Gastroesophageal sphincter (tissue), 4 donors: ENCODE data around the gene TRIM65. TPM values are rescaled to one million over a fixed set of nuclear protein-coding genes. Genes with fewer than 3 reads are reported as not detected.
"Not testable (repeated sequence)": the region's sequence is repeated elsewhere in the genome, so short reads cannot be mapped to it uniquely, and the experiment has no call there.

Experiments used
- ATAC-seq: fragments of 150-250 bp; one replicate; pipeline ENCODE4 v1.9.1; 2016; ENCODE audit warnings: mild to moderate bottlenecking, moderate library complexity
- H3K27ac ChIP-seq, 4 donors: fragments of 200-600 bp; sonication (generic) in 3 of 4; 1 replicate in 3 of 4; 2 replicates in 1 of 4; pipeline ENCODE4 v1.5.1; 2016 to 2019
- H3K27me3 ChIP-seq: fragments of 200-600 bp; sonication (generic); one replicate; pipeline ENCODE4 v1.5.1; 2019
- H3K36me3 ChIP-seq, 2 donors: fragments of 200-600 bp; sonication (generic); one replicate each; pipeline ENCODE4 v1.5.1; 2019; ENCODE audit warnings: control low read depth in 1 of 2
- H3K4me1 ChIP-seq, 3 donors: fragments of 200-600 bp; sonication (generic); 1 replicate in 2 of 3; 2 replicates in 1 of 3; pipeline ENCODE4 v1.5.1; 2016 to 2019; ENCODE audit warnings: control low read depth in 2 of 3
- H3K4me3 ChIP-seq, 2 donors: fragments of 200-600 bp; sonication (generic); one replicate each; pipeline ENCODE4 v1.5.1; 2019; ENCODE audit warnings: mild to moderate bottlenecking in 1 of 2, moderate library complexity in 1 of 2
- H3K9me3 ChIP-seq, 3 donors: fragments of 200-600 bp; sonication (generic); one replicate each; pipeline ENCODE4 v1.5.1; 2017 to 2019; ENCODE audit warnings: control low read depth in 2 of 3
- EP300 ChIP-seq: sonication (generic); formaldehyde crosslinking; IDR thresholded peaks from one replicate; pipeline ENCODE4 v1.6.1; 2017; ENCODE audit warnings: antibody characterized with exemption, mild to moderate bottlenecking
- POLR2A ChIP-seq, 2 donors: fragments of 450-650 bp; IDR thresholded peaks; one replicate each; pipeline ENCODE4 v1.6.1; 2017; ENCODE audit warnings: antibody characterized with exemption in 2 of 2, mild to moderate bottlenecking in 2 of 2, moderate library complexity in 1 of 2
- POLR2AphosphoS5 ChIP-seq: sonication (generic); formaldehyde crosslinking; IDR thresholded peaks from one replicate; pipeline ENCODE4 v1.6.1; 2017; ENCODE audit warnings: antibody characterized with exemption
- WGBS, 2 donors: methylation state at CpG; one replicate each; pipeline ENCODE4 v1.1.5; 2018; ENCODE audit warnings: low coverage in 1 of 2; 5-methylcytosine and 5-hydroxymethylcytosine counted together
- total RNA-seq, 4 donors: library from RNA; depleted of rRNA; stranded (reverse); fragments of >200 nt; gene quantifications; one replicate each; pipeline ENCODE4 v1.1.0, GENCODE V29; 2016
- TF ChIP-seq, protein P1 (sequence below), 4 experiments: fragments of 200-600 bp in 2 of 4; fragments of 450-650 bp in 2 of 4; sonication (generic) in 1 of 4; IDR thresholded peaks; one replicate each; pipeline ENCODE4 v1.5.1; 2017 to 2019; ENCODE audit warnings: antibody characterized with exemption in 4 of 4, mild to moderate bottlenecking in 2 of 4, moderate library complexity in 2 of 4

TRIM65 gene
- total RNA-seq, 4 donors from 2014 or later, result 18.7 to 34.4 (median 31.2) TPM

DNA sequence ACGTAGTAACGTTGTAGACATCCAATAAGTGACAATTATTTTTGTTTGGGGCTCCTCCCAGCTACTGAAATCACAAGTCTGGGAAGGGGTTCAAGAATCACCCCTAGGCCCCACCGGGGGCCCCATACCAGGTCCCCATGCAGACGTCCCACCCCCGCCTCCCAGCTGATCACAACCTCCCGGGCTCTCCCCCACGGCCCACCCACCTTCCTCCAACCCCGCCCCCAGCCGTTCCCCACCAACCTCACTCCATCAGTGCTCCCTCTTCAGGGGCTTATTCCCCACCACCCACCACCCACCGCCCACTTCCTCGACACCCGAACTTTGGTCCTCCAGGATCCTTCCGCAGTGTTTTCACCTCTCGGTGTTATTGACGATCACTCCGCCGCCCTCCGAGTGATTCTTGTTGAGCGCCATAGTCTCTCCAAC, 41.9 kb downstream of the TRIM65 start:
- Histone ChIP-seq H3K4me3 (peak overlapping the region; percentile 94 to 95), H3K36me3 (peaks cover 0 to 35% of the 10 kb centered on the region in 2 donors), H3K9me3 (no peaks in the 10 kb centered on the region), H3K27me3 (no peaks in the 10 kb centered on the region), H3K4me1 (peaks cover 0 to 55% (median 13%) of the 10 kb centered on the region in 3 donors), H3K27ac (peak overlapping the region; percentile 97 to 100 (median 100))
- ATAC-seq, result no peak
- WGBS, 2 donors, result 0% methylated on average over 2 to 5 of the region's 19 CpGs
- TF ChIP-seq, protein P1, sequence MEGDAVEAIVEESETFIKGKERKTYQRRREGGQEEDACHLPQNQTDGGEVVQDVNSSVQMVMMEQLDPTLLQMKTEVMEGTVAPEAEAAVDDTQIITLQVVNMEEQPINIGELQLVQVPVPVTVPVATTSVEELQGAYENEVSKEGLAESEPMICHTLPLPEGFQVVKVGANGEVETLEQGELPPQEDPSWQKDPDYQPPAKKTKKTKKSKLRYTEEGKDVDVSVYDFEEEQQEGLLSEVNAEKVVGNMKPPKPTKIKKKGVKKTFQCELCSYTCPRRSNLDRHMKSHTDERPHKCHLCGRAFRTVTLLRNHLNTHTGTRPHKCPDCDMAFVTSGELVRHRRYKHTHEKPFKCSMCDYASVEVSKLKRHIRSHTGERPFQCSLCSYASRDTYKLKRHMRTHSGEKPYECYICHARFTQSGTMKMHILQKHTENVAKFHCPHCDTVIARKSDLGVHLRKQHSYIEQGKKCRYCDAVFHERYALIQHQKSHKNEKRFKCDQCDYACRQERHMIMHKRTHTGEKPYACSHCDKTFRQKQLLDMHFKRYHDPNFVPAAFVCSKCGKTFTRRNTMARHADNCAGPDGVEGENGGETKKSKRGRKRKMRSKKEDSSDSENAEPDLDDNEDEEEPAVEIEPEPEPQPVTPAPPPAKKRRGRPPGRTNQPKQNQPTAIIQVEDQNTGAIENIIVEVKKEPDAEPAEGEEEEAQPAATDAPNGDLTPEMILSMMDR (IDR thresholded peaks at IDR 0.05), result no peak
- TF ChIP-seq POLR2AphosphoS5 (no peak), EP300 (no peak), POLR2A (IDR thresholded peaks at IDR 0.05) (no peak)

DNA sequence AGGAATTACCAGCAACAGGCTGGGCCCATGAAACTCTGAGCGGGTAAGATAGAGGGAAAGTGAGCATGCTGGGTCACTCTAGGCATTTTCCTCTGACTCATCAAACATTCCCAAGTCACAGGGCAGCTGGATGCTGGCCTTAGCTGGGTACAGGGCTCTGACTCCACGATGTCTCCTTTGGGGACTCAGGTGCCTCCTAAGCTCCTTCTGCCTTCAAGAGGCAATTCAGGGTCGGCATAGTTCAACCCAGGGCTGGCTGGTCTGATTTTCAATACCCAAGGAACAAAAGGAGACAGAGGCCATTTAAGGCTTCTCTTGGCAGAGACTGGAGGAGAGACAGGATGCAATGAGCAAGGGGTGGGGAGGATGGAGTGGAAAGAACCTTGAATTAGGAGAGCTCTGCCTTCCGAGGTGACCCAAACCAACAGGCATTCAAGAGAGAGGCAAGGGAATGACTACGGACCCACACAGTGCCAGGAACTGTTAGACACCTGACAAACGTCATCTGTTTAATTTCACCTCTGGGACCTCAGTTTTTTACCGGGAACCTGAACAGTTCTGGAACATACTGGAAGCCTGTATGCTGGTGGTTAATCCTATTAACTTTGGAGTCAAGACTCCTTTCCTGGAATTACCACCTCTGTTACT, 42.5 kb downstream of the TRIM65 start:
- WGBS, 2 donors, result 0 to 8% methylated on average over 2 to 5 of the region's 7 CpGs
- H3K27ac ChIP-seq, result peak overlapping the region; percentile 97 to 100 (median 100)
- peak; percentile 22 for ATAC-seq
- H3K27me3 ChIP-seq, result no peaks in the 10 kb centered on the region
- H3K4me1 ChIP-seq, result peaks cover 0 to 62% (median 13%) of the 10 kb centered on the region in 3 donors
- H3K9me3 ChIP-seq, result no peaks in the 10 kb centered on the region
- peak overlapping the region; percentile 94 to 95 for H3K4me3 ChIP-seq
- H3K36me3 ChIP-seq, result peaks cover 0 to 42% of the 10 kb centered on the region in 2 donors
- TF ChIP-seq EP300, result no peak
- peak in 1 of 2 donors; percentile 37 for TF ChIP-seq POLR2A (IDR thresholded peaks at IDR 0.05)
- TF ChIP-seq POLR2AphosphoS5, result peak; percentile 75

DNA sequence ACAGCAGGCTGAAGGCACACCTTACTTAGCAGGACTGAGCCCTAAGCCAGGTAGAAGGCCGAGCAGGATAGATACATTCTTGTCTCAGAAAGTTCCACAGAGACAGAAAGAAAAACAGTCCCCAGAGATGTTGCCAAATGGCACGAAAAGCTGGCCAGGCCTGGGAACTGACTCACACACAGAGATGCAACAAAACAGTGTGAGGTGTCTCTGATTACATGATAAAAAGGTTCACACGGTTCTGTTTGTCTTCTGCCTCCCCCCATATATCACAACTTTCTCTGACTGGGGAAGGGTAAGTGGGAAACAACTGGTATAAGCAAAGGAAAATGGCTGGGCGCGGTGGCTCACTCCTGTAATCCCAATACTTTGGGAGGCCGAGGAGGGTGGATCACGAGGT, 43.3 kb downstream of the TRIM65 start:
- Histone ChIP-seq H3K9me3 (no peaks in the 10 kb centered on the region), H3K27ac (peak overlapping the region in 3 of 4 donors; percentile 97 to 100 (median 100)), H3K36me3 (peaks cover 0 to 50% of the 10 kb centered on the region in 2 donors), H3K4me1 (peaks cover 0 to 70% (median 13%) of the 10 kb centered on the region in 3 donors), H3K27me3 (no peaks in the 10 kb centered on the region), H3K4me3 (peak overlapping the region in 1 of 2 donors; percentile 94)
- 52 to 55% methylated on average over 7 of the region's 7 CpGs for WGBS, 2 donors
- ATAC-seq, result no peak
- TF ChIP-seq POLR2AphosphoS5 (peak; percentile 5), EP300 (no peak)

DNA sequence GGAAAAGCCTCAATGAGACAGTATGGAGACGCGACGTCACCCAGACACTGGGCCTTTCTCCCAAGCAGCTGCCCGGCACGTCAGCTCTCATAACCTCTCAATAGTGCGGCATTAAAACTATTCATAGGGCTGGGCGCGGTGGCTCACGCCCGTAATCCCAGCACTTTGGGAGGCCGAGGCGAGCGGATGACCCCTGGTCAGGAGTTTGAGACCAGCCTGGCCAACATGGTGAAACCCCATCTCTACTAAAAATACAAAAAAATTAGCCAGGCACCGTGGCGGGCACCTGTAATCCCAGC, 45.1 kb downstream of the TRIM65 start:
- peak overlapping the region in 2 of 4 donors; percentile 34 to 45 for H3K27ac ChIP-seq
- not testable (repeated sequence) for H3K27me3 ChIP-seq, ATAC-seq, H3K4me3 ChIP-seq, H3K9me3 ChIP-seq
- 94% methylated on average over 6 of the region's 15 CpGs; no CpG with 5 or more reads in 1 of the 2 donors for WGBS, 2 donors
- peaks cover 0 to 85% (median 20%) of the 10 kb centered on the region in 3 donors for H3K4me1 ChIP-seq
- peaks cover 0 to 68% of the 10 kb centered on the region in 2 donors for H3K36me3 ChIP-seq

DNA sequence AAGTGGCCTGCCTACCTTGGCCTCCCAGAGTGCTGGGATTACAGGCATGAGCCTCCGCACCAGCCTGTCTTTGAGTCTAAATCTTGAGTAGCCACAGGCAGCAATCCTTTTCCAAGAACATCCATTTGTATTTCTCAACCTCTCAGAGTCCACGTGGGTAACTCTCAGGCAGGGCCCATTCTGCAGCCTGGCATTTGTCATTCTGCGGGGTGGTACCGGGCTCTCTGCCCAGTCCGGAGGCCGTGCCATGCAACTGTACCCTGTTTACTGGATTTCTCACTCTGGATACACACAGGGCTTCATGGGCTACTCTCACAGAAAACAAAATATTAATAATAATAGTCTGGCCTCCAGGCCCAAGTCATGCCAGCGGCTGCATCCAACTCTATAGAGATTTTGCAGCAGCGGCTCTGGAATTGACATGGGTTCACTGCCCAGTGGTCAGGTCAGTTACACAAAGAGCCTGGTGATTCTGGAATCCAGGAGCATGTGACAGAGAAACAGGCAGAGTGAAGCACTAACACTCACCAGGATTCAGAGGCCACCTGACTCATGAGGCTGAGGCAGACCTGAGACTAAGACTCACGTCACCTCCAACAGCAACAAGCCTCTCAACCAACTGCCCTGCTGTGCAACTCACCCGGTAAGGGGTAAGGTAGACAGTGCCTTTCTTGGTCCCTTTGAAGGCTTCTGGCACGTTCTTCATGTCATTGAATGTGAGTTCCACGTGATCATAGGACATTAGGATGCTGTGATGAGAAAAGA, 45.6 kb downstream of the TRIM65 start:
- no peaks in the 10 kb centered on the region for H3K27me3 ChIP-seq
- 72 to 80% methylated on average over 3 to 6 of the region's 12 CpGs for WGBS, 2 donors
- peaks cover 0 to 85% (median 20%) of the 10 kb centered on the region in 3 donors for H3K4me1 ChIP-seq
- no peak overlapping the region for H3K4me3 ChIP-seq
- no peak for ATAC-seq
- TF ChIP-seq POLR2A (IDR thresholded peaks at IDR 0.05) (no peak), POLR2AphosphoS5 (peak; percentile 50), EP300 (no peak)
- TF ChIP-seq, protein P1 (IDR thresholded peaks at IDR 0.05), result no peak
- H3K9me3 ChIP-seq, result no peaks in the 10 kb centered on the region
- H3K27ac ChIP-seq, result peak overlapping the region in 2 of 4 donors; percentile 34 to 75
- H3K36me3 ChIP-seq, result peaks cover 0 to 73% of the 10 kb centered on the region in 2 donors

DNA sequence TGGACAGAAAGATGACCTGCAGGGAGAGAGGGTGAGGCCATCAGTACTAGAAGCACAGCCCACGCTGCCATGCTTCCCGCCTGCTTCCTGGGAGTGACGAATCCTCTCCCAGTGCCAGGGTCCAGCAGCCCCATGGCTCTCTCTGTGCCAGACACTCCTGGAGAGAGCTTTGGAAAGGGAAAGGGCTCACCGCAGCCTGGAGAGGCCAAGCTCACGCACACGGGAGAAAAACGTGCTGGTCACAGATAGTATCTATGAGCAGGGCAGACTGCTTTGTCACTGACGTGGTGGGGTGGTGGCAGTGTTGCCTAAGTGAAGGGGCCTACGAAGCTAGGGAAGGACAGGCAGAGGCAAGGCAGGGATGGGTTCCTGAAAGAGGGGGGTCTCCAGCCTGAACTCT, 47.0 kb downstream of the TRIM65 start:
- Histone ChIP-seq H3K27ac (peak overlapping the region in 3 of 4 donors; percentile 75 to 77 (median 75)), H3K4me1 (peaks cover 0 to 97% (median 31%) of the 10 kb centered on the region in 3 donors), H3K27me3 (no peaks in the 10 kb centered on the region), H3K4me3 (no peak overlapping the region), H3K36me3 (peaks cover 0 to 83% of the 10 kb centered on the region in 2 donors), H3K9me3 (no peaks in the 10 kb centered on the region)
- 72 to 84% methylated on average over 3 to 6 of the region's 9 CpGs for WGBS, 2 donors
- TF ChIP-seq, protein P1 (IDR thresholded peaks at IDR 0.05), result no peak
- TF ChIP-seq EP300 (no peak), POLR2AphosphoS5 (no peak), POLR2A (IDR thresholded peaks at IDR 0.05) (no peak)
- no peak for ATAC-seq
